ENCODE measurements around the gene SERPINE1.
"Not testable (repeated sequence)": the region's sequence is repeated elsewhere in the genome, so short reads cannot be mapped to it uniquely, and the experiment has no call there.

The SERPINE1 gene

DNA sequence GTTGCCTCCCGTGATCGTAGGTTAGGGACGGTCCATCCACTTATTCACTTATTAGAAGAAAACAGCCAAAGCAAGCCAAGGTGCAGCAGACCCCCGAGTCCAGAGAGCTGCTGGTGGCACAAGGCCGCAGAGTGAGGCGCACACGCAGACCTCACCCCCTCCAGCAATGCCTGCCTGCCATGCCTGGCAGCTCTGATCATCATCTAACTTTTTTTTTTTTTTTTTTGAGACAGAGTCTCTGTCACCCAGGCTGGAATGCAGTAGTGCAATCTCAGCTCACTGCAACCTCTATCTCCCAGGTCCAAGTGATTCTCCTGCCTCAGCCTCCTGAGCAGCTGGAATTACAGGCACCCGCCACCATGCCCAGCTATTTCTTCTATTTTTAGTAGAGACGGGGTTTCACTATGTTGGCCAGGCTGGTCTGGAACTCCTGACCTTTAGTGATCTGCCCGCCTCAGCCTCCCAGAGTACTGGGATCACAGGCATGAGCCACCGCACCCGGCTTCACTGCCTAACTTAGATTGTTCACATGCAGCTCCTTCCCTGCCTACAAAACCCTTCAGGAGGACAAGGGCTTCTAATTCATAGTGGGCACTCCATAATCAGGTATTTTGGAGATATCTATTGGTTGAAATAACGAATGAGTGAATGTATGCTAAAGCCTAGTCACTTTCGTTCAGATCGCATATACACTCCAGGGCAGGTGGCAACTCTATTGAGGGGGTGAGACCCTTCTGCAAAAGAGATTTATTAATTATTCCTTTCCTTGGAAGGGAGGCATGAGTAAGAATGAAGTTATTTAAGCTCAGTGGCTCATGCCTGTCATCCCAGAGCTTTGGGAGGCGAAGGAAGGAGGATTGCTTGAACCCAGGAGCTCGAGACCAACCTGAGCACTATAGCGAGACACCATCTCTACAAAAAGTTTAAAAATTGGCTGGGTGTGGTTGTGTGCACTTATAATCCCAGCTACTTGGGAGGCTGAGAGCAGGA is 25.8 kb upstream of the SERPINE1 start:
- no peak for DNase-seq (ENCODE audit: low read depth, low spot score)

DNA sequence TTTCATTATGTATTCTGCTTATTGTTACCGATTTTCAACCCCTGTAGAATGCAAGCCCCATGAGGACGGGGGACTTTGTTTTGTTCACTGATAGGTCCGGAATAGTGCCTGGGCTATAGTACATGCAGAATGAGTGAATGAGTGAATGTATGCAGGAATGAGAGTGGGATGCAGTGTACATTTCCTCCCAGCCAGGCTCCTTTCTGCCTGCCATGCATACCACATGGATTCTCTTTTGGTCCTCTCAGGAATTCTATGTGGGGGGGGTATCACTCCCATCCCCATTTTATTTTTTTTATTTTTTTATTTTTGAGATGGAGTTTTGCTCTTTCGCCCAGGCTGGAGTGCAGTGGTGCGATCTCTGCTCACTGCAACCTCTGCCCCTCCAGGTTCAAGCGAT is 24.9 kb upstream of the SERPINE1 start:
- DNase-seq (ENCODE audit: low read depth, low spot score), result no peak

DNA sequence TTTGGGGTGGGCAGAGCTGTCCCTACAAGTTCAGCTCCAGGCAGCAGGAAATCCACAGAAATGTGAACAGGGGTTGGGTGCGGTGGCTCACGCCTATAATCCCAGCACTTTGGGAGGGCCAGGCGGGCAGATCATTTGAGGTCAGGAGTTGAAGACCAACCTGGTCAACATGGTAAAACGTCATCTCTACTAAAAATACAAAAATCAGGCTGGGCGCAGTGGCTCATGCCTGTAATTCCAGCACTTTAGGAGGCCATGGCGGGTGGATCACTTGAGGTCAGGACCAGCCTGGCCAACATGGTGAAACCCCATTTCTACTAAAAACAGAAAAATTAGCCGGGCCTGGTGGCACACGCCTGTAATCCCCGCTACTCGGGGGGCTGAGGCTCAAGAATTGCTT is 23.2 kb upstream of the SERPINE1 start:
- not testable (repeated sequence) for DNase-seq (ENCODE audit: low read depth, low spot score)

DNA sequence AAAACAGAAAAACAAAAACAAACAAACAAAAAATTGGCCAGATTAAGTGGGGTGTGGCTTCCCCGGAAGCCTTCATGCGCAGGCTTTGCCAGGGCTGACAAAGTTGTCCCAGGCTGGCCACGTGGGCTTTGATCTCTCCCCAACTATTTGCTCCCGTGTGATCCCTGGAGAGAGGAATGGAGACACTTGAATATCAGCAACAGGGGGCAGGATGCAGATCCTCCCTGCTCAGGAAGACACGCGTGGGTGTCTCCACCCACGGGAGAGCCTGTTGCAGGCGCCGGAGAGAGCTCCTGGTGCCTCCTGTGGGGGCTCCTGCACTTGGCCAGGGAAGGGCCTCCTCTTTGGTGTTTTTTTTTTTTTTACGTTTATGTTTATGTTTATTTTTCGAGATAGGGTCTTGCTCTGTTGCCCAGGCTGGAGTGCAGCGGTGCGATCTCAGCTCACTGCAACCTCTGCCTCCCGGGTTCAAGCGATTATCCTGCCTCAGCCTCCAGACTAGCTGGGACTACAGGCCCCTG is 22.7 kb upstream of the SERPINE1 start:
- DNase-seq (ENCODE audit: low read depth, low spot score), result no peak

DNA sequence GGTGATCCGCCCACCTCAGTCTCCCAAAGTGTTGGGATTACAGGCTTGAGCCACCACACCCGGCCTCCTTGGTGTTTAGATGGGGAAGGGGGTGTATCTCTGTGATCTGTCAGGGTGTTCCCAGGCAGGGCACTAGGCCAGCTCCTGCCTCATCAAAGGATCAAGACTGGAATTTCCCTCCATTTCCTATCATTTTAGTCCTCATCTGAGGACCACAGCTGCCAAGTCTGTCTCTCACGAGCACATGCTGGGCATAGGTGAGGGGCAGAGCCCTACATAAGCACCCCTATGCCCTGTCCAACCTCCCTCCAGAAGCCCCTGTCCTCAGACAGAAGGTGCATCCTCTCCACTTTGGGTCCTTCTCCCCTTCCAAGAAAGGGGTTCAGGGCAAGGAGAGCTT is 22.1 kb upstream of the SERPINE1 start:
- no peak for DNase-seq (ENCODE audit: low read depth, low spot score)

DNA sequence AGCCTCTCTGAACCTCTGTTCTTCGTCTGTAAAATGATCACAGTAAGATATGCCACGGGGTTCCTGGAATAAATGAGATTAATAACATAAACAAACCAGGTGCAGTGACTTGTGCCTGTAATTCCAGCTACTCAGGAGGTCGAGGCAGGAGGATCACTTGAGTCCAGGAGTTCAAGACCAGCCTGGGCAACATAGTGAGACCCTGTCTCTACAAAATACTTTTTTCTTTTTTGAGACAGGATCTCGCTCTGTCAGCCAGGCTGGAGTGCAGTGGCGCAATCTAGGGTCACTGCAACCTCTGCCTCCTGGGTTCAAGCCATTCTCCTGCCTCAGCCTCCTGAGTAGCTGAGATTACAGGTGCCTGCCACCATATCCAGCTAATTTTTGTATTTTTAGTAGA is 21.7 kb upstream of the SERPINE1 start:
- DNase-seq (ENCODE audit: low read depth, low spot score), result not testable (repeated sequence)

DNA sequence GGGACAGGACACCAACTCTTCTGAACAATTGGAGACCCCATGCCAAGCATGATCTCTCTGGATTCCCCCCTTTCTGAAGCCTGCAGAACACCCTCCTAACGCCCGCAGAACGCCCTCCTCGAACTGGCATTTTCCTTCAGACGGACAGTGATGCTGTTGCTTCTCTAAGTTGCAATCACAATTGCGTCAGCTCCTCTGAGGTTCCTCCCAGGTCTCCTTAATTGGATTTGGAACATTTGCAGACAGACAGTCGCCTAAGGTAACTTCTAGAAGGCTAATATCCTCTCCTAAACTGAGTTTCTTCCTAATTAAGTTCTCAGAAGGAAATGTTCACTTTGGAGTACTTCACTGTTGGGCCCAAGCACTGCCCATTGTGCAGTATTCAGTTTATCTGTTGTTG is 20.5 kb upstream of the SERPINE1 start:
- no peak for DNase-seq (ENCODE audit: low read depth, low spot score)

DNA sequence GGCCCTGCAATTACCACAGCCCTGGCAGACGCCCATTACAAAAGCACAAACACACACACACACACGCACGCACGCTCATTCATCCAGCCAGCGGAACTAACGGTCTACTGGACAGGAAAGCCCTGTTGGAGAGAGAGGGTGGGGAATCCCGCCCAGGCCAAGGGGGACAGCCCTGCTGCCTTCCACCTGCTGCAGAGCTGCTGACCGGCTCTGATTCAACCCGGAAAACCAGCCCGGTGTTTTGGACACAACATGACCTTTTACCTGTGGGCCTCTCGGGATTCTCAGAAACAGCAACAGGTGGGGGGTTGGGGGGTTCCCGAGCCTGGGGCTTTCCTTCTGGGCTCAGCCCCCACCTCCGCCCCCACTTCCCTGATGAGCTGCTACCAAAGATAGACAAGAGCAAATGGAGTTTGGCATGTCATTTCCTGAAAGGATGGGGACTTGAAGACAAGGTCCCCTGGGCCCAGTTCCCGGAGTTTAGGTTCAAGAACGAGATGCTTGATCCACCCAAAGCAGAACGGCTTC is 18.5 kb upstream of the SERPINE1 start:
- no peak for DNase-seq (ENCODE audit: low read depth, low spot score)

DNA sequence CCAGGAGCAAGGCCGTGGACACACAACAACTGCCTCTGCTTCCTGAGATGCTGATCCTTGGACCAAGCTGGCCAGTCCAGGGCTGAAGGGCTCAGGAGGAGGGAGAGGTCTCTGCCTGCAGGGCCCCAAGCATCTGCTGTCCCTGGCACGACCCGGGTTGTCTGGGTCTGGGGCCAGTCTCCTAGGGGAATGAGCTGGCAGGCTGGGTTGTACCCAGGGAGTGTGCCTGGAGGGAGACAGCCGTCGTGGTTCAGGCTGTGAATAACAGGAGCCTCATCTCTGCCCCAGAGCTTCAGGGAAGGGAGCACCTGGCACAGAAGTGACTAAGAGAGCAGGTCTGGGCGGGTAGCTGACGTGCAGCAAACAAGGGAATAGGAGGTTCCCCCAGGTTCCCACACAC is 17.9 kb upstream of the SERPINE1 start:
- no peak for DNase-seq (ENCODE audit: low read depth, low spot score)

DNA sequence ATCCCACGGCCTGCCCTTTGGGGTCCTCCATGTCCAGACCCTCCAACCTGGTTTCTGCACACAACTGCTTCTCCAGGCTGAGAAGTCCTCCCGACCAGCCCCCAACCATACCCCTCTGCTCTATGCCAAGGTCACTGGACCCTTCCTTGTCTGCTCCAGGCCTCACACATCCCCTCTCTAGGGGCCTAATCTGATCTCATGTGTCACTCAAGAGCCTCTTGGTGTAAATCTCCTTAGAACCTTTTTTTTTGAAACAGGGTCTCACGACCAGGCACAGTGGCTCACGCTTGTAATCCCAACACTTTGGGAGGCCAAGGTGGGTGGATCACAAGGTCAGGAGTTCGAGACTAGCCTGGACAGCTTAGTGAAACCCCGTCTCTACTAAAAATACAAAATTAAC is 17.5 kb upstream of the SERPINE1 start:
- no peak for DNase-seq (ENCODE audit: low read depth, low spot score)

DNA sequence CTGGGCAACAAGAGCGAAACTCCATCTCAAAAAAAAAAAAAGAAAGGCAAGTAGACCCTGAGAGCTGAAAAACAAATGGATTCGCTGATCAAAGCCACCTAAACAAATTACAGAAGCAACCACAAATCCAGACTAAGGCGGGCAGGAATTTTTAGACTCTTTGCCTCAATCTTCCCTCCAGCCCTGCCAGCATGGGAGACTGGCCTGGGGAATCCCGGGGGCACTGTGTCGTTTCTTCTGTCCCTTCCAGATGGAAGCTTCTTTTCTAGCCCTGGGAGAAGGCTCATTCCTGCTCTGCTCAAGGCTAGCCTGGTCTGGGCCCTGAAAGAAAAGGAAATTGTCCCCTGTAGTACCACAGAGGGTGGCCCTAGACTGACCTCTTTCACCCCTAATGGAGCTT is 15.6 kb upstream of the SERPINE1 start:
- DNase-seq (ENCODE audit: low read depth, low spot score), result no peak

DNA sequence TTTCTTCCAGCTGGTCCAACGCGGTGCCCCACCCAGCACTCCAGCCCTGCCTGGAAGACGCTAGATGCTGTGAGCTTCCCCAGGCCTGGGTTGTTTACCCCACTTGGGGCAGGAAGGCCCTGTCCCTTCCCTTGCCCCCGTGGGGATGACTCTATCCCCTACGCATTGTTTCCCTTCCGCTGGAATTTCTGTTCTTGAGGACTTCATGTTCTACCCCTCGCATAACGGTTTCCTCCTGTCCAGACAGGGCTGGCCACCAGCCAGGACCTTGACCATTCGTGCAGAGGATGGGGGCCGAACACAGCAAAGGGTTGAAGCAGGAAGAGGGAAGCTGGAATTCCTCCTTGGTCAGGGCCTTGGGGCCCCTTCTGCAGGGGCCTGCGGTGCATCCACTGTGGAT is 14.7 kb upstream of the SERPINE1 start:
- DNase-seq (ENCODE audit: low read depth, low spot score), result no peak

DNA sequence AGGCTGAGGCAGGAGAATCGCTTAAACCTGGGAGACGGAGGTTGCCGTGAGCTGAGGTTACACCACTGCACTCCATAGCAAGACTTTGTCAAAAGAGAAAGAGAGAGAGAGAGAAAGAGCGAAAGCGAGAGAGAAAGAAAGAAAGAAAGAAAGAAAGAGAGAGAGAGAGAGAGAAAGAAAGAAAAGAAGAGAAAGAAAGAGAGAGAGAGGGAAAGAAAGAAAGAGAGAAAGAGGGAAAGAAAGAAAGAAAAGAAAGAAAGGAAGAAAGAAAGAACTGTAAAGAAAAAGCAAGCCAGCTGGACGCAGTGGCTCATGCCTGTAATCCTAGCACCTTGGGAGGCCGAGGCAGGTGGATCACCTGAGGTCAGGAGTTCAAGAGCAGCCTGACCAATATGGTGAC is 13.8 kb upstream of the SERPINE1 start:
- DNase-seq (ENCODE audit: low read depth, low spot score), result not testable (repeated sequence)

DNA sequence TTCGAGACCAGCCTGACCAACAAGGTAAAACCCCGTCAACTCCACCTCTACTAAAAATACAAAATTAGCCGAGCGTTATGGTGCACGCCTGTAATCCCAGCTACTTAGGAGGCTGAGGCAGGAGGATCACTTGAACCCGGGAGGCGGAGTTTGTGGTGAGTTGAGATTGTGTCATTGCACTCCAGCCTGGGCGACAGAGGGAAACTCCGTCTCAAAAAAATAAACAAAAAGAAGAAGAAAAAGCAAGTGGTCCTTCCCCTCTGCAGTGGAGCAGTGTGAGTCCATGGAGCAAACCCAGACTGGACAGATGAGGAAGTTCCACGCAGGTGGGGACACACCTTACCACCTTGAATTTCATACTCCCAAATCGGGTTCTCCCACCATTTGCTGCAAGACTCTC is 13.1 kb upstream of the SERPINE1 start:
- no peak for DNase-seq (ENCODE audit: low read depth, low spot score)

DNA sequence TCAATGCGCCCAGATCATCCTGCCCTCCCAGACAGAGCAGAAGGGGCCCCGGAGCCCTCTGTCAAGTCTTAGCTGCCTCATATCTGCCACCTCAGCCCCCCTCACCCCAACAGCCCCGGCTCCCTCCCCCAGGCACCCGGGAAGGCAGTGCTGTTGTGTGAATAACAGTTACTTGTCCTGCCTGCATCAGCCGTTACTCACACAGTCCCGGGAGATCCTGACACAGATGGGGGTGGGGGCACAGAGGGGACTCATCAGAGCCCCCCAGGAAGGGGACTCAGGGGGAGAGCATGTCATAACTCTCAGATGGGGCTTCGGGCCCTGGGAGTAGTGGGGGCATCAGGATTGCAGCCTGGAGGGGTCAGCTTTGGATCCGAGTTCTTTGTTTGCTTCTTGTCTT is 12.4 kb upstream of the SERPINE1 start:
- DNase-seq (ENCODE audit: low read depth, low spot score), result no peak

DNA sequence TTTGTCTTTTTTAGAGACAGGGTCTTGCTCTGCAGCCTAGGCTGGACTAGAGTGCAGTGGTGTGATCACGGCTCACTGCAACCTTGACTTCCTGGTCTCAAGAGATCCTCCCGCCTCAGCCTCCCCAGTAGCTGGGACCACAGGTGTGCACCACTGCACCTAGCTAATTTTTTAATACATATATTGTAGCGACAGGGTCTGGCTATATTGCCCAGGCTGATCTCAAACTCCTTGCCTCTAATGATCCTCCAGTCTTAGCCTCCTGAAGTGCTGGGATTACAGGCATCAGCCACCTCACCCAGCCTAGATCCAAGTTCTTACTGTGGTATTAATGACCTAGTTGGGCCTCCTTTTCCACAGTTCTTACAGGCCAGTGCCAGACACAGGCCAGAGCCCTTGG is 11.7 kb upstream of the SERPINE1 start:
- DNase-seq (ENCODE audit: low read depth, low spot score), result no peak

DNA sequence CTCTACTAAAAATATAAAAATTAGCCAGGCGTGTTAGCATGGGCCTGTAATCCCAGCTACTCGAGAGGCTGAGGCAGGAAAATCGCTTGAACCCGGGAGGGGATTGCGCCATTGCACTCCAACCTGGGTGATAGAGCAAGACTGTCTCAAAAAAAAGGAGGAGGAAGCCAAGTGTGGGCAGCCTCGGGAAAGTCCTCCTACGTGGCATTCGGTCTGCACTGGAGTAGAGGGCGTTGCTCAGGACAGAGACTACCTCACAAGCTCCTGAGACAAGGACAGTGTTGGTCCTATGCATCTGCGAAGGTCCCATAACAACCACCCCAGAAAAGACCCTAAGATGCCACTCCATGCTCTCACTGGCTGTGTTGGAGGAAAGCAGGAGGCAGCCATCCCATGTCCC is 10.0 kb upstream of the SERPINE1 start:
- DNase-seq (ENCODE audit: low read depth, low spot score), result no peak

DNA sequence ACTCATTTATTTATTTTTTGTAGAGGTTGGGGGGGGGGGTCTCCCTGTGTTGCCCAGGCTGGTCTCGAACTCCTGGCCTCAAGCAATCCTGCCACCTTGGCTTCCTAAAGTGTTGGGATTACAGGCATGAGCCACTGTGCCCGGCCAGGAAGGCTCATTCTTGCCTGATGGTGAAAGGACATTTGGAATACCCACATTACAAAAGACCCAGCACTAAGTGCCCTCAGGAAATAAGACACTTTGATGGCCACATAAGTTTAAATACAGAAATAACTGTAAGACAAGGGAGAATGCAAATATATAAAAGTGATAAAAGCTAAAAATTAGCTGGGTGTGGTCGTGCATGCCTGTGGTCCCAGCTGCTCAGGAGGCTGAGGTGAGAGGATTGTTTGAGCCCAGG is 8.0 kb upstream of the SERPINE1 start:
- no peak for DNase-seq (ENCODE audit: low read depth, low spot score)

DNA sequence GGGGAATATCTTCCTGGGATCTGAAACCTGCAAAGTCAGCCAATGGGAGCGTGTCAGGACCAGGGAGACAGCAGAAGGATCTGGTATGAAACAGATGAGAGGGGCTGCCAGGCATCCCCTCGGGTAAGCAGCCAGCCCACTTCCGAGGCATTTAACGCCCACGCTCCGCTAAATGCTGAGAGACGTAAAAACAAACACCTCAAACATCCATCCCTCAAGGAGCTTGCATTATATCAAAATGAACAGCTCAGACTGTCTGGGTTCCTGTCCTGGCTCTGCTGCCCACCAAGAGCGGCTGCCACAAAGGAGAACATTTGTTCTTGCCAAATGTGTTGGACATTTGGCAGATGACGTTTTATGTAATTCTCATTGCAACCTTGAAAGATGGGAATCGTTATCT is 7.0 kb upstream of the SERPINE1 start:
- no peak for DNase-seq (ENCODE audit: low read depth, low spot score)

DNA sequence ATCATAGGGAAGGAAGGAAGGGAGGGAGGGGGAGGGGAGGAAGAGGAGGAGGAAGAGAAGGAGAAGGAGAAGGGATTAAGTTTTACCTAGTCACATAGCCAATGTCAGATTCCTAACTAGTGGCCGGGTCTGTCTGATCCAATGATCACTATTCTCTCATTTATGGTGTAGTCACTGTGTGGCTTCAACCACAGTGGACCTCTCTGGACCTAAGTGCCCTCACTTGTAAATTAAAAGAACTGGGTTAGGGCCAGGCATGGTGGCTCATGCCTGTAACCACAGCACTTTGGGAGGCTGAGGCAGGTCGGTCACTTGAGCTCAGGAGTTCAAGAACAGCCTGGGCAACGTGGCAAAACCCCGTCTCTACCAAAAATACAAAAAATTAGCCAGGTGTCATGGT is 6.6 kb upstream of the SERPINE1 start:
- DNase-seq (ENCODE audit: low read depth, low spot score), result no peak

DNA sequence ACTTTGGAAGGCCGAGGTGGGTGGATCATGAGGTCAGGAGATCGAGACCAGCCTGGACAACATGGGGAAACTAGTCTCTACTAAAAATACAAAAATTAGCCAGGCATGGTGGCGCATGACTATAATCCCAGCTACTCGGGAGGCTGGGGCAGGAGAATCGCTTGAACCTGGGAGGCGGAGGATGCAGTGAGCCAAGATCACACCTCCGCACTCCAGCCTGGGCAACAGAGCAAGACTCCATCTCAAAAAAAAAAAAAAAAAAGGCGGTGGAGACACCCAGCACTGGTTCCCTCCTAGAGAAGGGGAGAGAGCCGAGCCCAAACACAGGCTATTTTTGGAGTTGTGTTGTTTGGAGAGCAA is 5.3 kb upstream of the SERPINE1 start:
- DNase-seq (ENCODE audit: low read depth, low spot score), result not testable (repeated sequence)

DNA sequence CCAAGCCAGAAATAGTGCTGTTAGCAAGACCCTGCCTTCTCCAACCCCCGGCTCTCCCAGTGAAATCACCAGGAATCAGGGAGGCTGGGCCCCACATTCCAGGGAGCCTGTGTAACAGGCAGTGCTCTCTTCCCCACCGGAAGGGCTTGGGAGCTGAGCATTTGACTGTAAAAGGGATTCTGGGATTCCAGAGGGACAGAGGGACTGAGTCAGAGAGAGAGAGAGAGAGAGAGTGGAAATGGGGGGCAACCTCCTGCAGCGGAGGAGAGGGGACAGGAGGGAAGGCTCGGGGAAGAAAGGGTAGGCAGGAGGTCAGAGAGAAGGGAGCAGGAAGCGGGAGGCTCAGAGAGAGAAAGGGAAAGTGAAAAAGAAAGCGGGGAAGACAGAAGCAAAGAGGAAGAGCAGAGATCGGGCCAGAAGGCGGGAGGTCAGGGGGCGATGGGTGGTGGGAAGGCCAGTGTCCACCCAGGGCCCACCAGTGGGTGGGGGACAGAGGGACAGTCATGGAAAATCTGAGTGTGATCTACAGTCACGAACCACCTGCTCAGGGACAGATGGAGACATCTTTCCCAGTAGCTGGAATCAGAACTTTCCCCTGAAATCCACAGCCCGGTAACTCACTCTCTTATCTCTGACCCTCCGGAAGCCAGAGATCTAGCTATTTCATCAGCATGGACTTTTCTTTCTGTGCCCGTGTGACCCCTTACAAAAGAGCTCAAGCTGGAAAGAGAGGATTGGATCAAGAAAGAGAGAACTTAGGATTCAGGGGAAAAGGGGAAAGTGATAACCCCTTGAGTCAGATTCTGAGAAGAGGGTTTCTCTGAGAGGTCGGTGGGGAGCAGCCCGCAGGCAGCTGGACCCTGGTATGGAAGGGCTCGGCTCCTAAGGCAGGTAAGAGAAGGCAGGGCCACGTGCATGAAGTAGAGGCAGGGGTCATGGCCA is 4.6 kb upstream of the SERPINE1 start:
- DNase-seq (ENCODE audit: low read depth, low spot score), result no peak
